ENCODE measurements around the gene C17orf100. TPM values are rescaled to one million over a fixed set of nuclear protein-coding genes. Genes with fewer than 3 reads are reported as not detected.

C17orf100 gene
- under 1 TPM; 0.47 to 0.91 (median 0.63) TPM for total RNA-seq
- 1.0 TPM for polyA plus RNA-seq
- long read RNA-seq, donor 1, partial matches to known transcripts, result 0 of 1 reads
- long read RNA-seq, donor 1, other reads (novel, unspliced or antisense), result 0 of 1 reads
- long read RNA-seq, donor 2, result 0 reads
- long read RNA-seq, donor 3, transcript C17orf100-201 (1 exons, 1,756 nt), result major isoform, 5 of 5 reads
- long read RNA-seq, donor 3, partial matches to known transcripts, result 0 of 5 reads
- long read RNA-seq, donor 3, other reads (novel, unspliced or antisense), result 0 of 5 reads
- long read RNA-seq, donor 4, partial matches to known transcripts, result 0 of 2 reads
- long read RNA-seq, donor 4, other reads (novel, unspliced or antisense), result 0 of 2 reads

DNA sequence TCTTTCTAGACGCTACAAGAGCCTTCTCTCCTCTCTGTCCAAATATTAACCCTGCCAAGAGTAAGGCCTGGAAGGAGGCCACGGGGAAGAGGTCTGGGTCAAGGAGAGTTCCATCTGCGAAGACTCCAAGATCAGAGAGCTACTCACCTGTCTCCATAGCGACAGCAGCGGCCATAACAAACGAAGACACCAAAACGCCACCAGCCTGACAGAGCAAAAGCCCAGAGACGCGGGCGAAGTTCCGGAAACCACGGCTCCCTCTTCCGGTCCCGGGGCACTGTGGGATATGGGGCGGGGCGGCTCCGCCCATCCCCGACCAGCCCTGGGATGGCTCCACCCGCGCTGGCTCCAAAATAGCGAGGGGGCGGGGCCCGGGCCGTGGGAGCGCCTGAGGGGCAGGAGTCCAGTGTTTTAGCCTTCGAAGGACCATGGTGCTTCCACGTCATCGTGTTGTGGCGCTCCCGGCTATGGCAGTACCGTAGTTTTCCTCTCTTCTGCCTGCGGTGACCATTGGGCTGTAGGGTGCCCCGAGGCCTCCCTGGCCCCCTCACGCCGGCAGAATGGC lies at the start of gene C17orf100, which contains the start of gene MED31:
Gene C17orf100, plus strand, starts transcription at position 409 of the 565 bp plus-strand sequence. Its CDS starts 152 bp downstream, at position 561.
Gene MED31, minus strand, starts transcription at position 252 of the 565 bp plus-strand sequence. Its CDS starts 77 bp downstream, at position 175.
- peak; percentile 99 for ATAC-seq
- DNase-seq, result peak; percentile 94 to 98 (median 98)
- intact Hi-C loops (cut with DNase I), result no loop called here
- Histone ChIP-seq H3K4me1 (ENCODE audit: control insufficient read depth, insufficient read depth, low read length) (peaks cover 4% of the 10 kb centered on the region), H3K27me3 (ENCODE audit: control insufficient read depth, insufficient read depth) (no peaks in the 10 kb centered on the region), H3K27ac (ENCODE audit: low read length) (peak within 1 kb of the TSS; percentile 92), H3K4me3 (ENCODE audit: low read length) (peak within 1 kb of the TSS; percentile 93), H3K9me3 (ENCODE audit: control insufficient read depth, low read length) (no peaks in the 10 kb centered on the region)
- WGBS, result 2% methylated on average over 35 of the region's 35 CpGs

GRCh38 chr17:6602141-6602540 lies 49.4 kb upstream of the C17orf100 start:
- no peaks in the 10 kb centered on the region for H3K4me1 ChIP-seq (ENCODE audit: control insufficient read depth, insufficient read depth, low read length)
- intact Hi-C loops (cut with DNase I), result loop anchor here in 1 of 4 donors (2.0 kb wide), 1 partner anchor 67 kb away; no protein-coding TSS in a partner anchor
- no peak for DNase-seq
- no peaks in the 10 kb centered on the region for H3K27me3 ChIP-seq (ENCODE audit: control insufficient read depth, insufficient read depth)
- H3K27ac ChIP-seq (ENCODE audit: low read length), result no peak overlapping the region
- ATAC-seq, result no peak
- no peak overlapping the region for H3K4me3 ChIP-seq (ENCODE audit: low read length)
- no peaks in the 10 kb centered on the region for H3K9me3 ChIP-seq (ENCODE audit: control insufficient read depth, low read length)
- WGBS, result 92% methylated on average over 2 of the region's 2 CpGs

DNA sequence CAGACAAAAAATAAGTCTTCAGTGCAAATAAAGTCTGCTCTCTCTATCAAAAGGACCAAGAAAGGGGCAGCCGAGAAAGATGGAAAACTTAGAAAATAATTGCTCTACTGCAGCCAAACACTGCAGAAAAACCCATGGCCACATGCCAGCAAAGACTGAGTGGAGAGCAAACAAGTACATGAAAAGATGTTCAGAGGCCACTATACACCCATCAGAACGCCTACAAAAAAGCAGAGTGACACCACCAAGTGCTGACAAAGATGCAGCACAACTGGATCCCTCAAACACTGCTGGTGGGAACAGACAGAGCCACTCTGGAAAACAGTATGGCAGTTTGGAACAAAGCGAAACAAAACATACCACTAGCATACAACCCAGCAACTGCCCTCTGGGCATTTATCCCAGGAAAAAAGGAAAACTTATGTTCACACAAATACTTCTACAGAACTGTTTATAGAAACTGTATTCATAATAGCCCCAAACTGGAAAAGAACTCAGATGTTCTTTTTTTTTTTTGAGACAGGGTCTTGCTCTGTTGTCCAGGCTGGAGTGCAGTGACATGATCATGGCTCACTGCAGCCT lies 47.7 kb upstream of the C17orf100 start:
- no peak for ATAC-seq
- no peaks in the 10 kb centered on the region for H3K4me1 ChIP-seq (ENCODE audit: control insufficient read depth, insufficient read depth, low read length)
- intact Hi-C loops (cut with DNase I), result loop anchor here in 1 of 4 donors (2.0 kb wide), 1 partner anchor 69 kb away; no protein-coding TSS in a partner anchor
- H3K9me3 ChIP-seq (ENCODE audit: control insufficient read depth, low read length), result no peaks in the 10 kb centered on the region
- no peak overlapping the region for H3K4me3 ChIP-seq (ENCODE audit: low read length)
- DNase-seq, result peak in 2 of 3 donors; percentile 20 to 66
- 62% methylated on average over 3 of the region's 3 CpGs for WGBS
- no peaks in the 10 kb centered on the region for H3K27me3 ChIP-seq (ENCODE audit: control insufficient read depth, insufficient read depth)
- H3K27ac ChIP-seq (ENCODE audit: low read length), result no peak overlapping the region

GRCh38 chr17:6605142-6605541 lies 46.4 kb upstream of the C17orf100 start:
- WGBS, result 94% methylated on average over 6 of the region's 6 CpGs
- intact Hi-C loops (cut with DNase I), result no loop called here
- H3K4me3 ChIP-seq (ENCODE audit: low read length), result no peak overlapping the region
- no peak for ATAC-seq
- no peak overlapping the region for H3K27ac ChIP-seq (ENCODE audit: low read length)
- no peaks in the 10 kb centered on the region for H3K9me3 ChIP-seq (ENCODE audit: control insufficient read depth, low read length)
- H3K4me1 ChIP-seq (ENCODE audit: control insufficient read depth, insufficient read depth, low read length), result no peaks in the 10 kb centered on the region
- no peak for DNase-seq
- no peaks in the 10 kb centered on the region for H3K27me3 ChIP-seq (ENCODE audit: control insufficient read depth, insufficient read depth)

GRCh38 chr17:6608321-6608720 lies 43.2 kb upstream of the C17orf100 start:
- intact Hi-C loops (cut with DNase I), result no loop called here
- H3K4me3 ChIP-seq (ENCODE audit: low read length), result no peak overlapping the region
- WGBS, result 88% methylated on average over 3 of the region's 3 CpGs
- no peaks in the 10 kb centered on the region for H3K9me3 ChIP-seq (ENCODE audit: control insufficient read depth, low read length)
- H3K27ac ChIP-seq (ENCODE audit: low read length), result no peak overlapping the region
- DNase-seq (no peak), ATAC-seq (no peak)
- no peaks in the 10 kb centered on the region for H3K4me1 ChIP-seq (ENCODE audit: control insufficient read depth, insufficient read depth, low read length)
- H3K27me3 ChIP-seq (ENCODE audit: control insufficient read depth, insufficient read depth), result no peaks in the 10 kb centered on the region

- ATAC-seq (no peak), DNase-seq (no peak)
- intact Hi-C loops (cut with DNase I), result no loop called here
- 97% methylated on average over 5 of the region's 5 CpGs for WGBS
- H3K4me3 ChIP-seq (ENCODE audit: low read length), result no peak overlapping the region
- H3K9me3 ChIP-seq (ENCODE audit: control insufficient read depth, low read length), result no peaks in the 10 kb centered on the region
- no peak overlapping the region for H3K27ac ChIP-seq (ENCODE audit: low read length)
- H3K27me3 ChIP-seq (ENCODE audit: control insufficient read depth, insufficient read depth), result no peaks in the 10 kb centered on the region
- H3K4me1 ChIP-seq (ENCODE audit: control insufficient read depth, insufficient read depth, low read length), result no peaks in the 10 kb centered on the region
Observed at GRCh38 chr17:6610011-6610410, 41.6 kb upstream of the C17orf100 start.

DNA sequence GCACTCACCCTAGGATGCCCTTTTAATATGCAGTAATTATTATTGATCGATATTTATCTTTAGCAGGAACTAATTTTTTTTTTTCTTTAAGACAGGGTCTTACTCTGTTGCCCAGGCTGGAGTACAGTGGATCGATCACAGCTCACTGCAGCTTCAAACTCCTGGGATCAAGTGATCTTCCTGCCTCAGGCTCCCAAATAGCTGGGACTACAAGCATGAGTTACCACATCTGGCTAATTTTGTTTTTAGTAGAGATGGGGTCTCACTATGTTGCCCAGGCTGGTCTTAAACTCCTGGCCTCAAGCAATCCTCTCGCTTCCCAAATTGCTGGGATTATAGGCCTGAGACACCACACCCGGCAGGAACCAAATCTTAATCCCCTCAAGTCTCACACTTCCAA lies 40.3 kb upstream of the C17orf100 start:
- intact Hi-C loops (cut with DNase I), result no loop called here
- no peak for ATAC-seq
- no peak overlapping the region for H3K27ac ChIP-seq (ENCODE audit: low read length)

GRCh38 chr17:6623941-6624340 lies 27.6 kb upstream of the C17orf100 start:
- Histone ChIP-seq H3K27ac (ENCODE audit: low read length) (no peak overlapping the region), H3K27me3 (ENCODE audit: control insufficient read depth, insufficient read depth) (no peaks in the 10 kb centered on the region), H3K4me1 (ENCODE audit: control insufficient read depth, insufficient read depth, low read length) (no peaks in the 10 kb centered on the region), H3K4me3 (ENCODE audit: low read length) (no peak overlapping the region), H3K9me3 (ENCODE audit: control insufficient read depth, low read length) (no peaks in the 10 kb centered on the region)
- 95% methylated on average over 3 of the region's 3 CpGs for WGBS
- intact Hi-C loops (cut with DNase I), result no loop called here
- DNase-seq (no peak), ATAC-seq (no peak)

More for the DNA sequence above, 40.3 kb upstream of the C17orf100 start:
- Histone ChIP-seq H3K9me3 (ENCODE audit: control insufficient read depth, low read length) (no peaks in the 10 kb centered on the region), H3K4me3 (ENCODE audit: low read length) (no peak overlapping the region), H3K27me3 (ENCODE audit: control insufficient read depth, insufficient read depth) (no peaks in the 10 kb centered on the region), H3K4me1 (ENCODE audit: control insufficient read depth, insufficient read depth, low read length) (no peaks in the 10 kb centered on the region)
- WGBS, result 97% methylated on average over 4 of the region's 4 CpGs
- no peak for DNase-seq

DNA sequence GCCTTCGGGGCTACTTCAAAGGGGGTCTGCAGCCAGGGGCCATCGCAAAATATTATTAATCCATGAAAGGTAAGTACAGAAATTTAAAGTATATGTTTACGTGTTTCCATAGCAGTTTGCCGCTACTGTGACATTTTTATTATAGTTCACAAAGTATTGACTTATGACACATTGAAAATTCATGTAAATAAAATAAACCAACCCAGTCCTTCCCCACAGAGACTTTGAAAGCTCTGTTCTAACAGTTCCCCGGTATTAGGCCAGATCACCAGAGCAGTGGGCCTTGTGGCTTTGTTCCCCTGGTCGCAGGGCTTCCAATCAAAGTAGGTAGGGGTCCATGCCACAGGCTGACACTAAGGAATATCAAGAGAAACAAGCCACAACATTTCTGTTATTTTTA lies 24.9 kb upstream of the C17orf100 start:
- no peak for ATAC-seq
- no peak for DNase-seq
- H3K27me3 ChIP-seq (ENCODE audit: control insufficient read depth, insufficient read depth), result no peaks in the 10 kb centered on the region
- no peak overlapping the region for H3K4me3 ChIP-seq (ENCODE audit: low read length)
- intact Hi-C loops (cut with DNase I), result no loop called here
- no peaks in the 10 kb centered on the region for H3K4me1 ChIP-seq (ENCODE audit: control insufficient read depth, insufficient read depth, low read length)
- WGBS, result 87% methylated on average over 6 of the region's 6 CpGs
- H3K9me3 ChIP-seq (ENCODE audit: control insufficient read depth, low read length), result no peaks in the 10 kb centered on the region
- H3K27ac ChIP-seq (ENCODE audit: low read length), result no peak overlapping the region

GRCh38 chr17:6627019-6627418 lies 24.5 kb upstream of the C17orf100 start:
- no peaks in the 10 kb centered on the region for H3K27me3 ChIP-seq (ENCODE audit: control insufficient read depth, insufficient read depth)
- DNase-seq, result no peak
- intact Hi-C loops (cut with DNase I), result no loop called here
- ATAC-seq, result no peak
- H3K4me3 ChIP-seq (ENCODE audit: low read length), result no peak overlapping the region
- no peaks in the 10 kb centered on the region for H3K4me1 ChIP-seq (ENCODE audit: control insufficient read depth, insufficient read depth, low read length)
- no peak overlapping the region for H3K27ac ChIP-seq (ENCODE audit: low read length)
- WGBS, result 56% methylated on average over 1 of the region's 1 CpG
- H3K9me3 ChIP-seq (ENCODE audit: control insufficient read depth, low read length), result no peaks in the 10 kb centered on the region

- Histone ChIP-seq H3K27ac (ENCODE audit: low read length) (no peak overlapping the region), H3K27me3 (ENCODE audit: control insufficient read depth, insufficient read depth) (no peaks in the 10 kb centered on the region), H3K9me3 (ENCODE audit: control insufficient read depth, low read length) (no peaks in the 10 kb centered on the region), H3K4me1 (ENCODE audit: control insufficient read depth, insufficient read depth, low read length) (no peaks in the 10 kb centered on the region), H3K4me3 (ENCODE audit: low read length) (no peak overlapping the region)
- 96% methylated on average over 1 of the region's 1 CpG for WGBS
- no peak for ATAC-seq
- DNase-seq, result no peak
- intact Hi-C loops (cut with DNase I), result no loop called here
Observed at GRCh38 chr17:6630390-6630789, 21.2 kb upstream of the C17orf100 start.
